ENCODE data around the gene CLEC4E. TPM values are rescaled to one million over a fixed set of nuclear protein-coding genes. Genes with fewer than 3 reads are reported as not detected.
"Not testable (repeated sequence)": the region's sequence is repeated elsewhere in the genome, so short reads cannot be mapped to it uniquely, and the experiment has no call there.

The CLEC4E gene
- total RNA-seq, result 0.41 and 0.58 TPM in 2 replicates

- not testable (repeated sequence) for DNase-seq (ENCODE audit: extremely low read depth, low read depth, low spot score)
These were observed at the start of gene CLEC4E for GRCh38 chr12:8540831-8541230. Gene CLEC4E (minus strand): TSS chr12:8540905. CDS start chr12:8540797, 108 bp downstream.

- DNase-seq (ENCODE audit: extremely low read depth, low read depth, low spot score), result no peak
These were observed 49.0 kb upstream of the CLEC4E start for GRCh38 chr12:8589679-8590078.

GRCh38 chr12:8584478-8584877 is 43.8 kb upstream of the CLEC4E start:
- DNase-seq (ENCODE audit: extremely low read depth, low read depth, low spot score), result not testable (repeated sequence)

- no peak for DNase-seq (ENCODE audit: extremely low read depth, low read depth, low spot score)
These were observed 43.3 kb upstream of the CLEC4E start for GRCh38 chr12:8584004-8584403.

- no peak for DNase-seq (ENCODE audit: extremely low read depth, low read depth, low spot score)
These were observed 40.5 kb upstream of the CLEC4E start for GRCh38 chr12:8581098-8581784.

- DNase-seq (ENCODE audit: extremely low read depth, low read depth, low spot score), result no peak
These were observed 37.2 kb upstream of the CLEC4E start for GRCh38 chr12:8577879-8578278.

GRCh38 chr12:8572507-8572906 is 31.8 kb upstream of the CLEC4E start:
- DNase-seq (ENCODE audit: extremely low read depth, low read depth, low spot score), result no peak

GRCh38 chr12:8566525-8566924 is 25.8 kb upstream of the CLEC4E start:
- no peak for DNase-seq (ENCODE audit: extremely low read depth, low read depth, low spot score)

GRCh38 chr12:8566052-8566451 is 25.3 kb upstream of the CLEC4E start:
- not testable (repeated sequence) for DNase-seq (ENCODE audit: extremely low read depth, low read depth, low spot score)

GRCh38 chr12:8564656-8565055 is 24.0 kb upstream of the CLEC4E start:
- DNase-seq (ENCODE audit: extremely low read depth, low read depth, low spot score), result no peak

- DNase-seq (ENCODE audit: extremely low read depth, low read depth, low spot score), result no peak
These were observed 22.7 kb upstream of the CLEC4E start for GRCh38 chr12:8563356-8563755.

GRCh38 chr12:8562310-8562709 is 21.6 kb upstream of the CLEC4E start:
- DNase-seq (ENCODE audit: extremely low read depth, low read depth, low spot score), result no peak

GRCh38 chr12:8561011-8561410 is 20.3 kb upstream of the CLEC4E start:
- no peak for DNase-seq (ENCODE audit: extremely low read depth, low read depth, low spot score)

GRCh38 chr12:8559676-8560075 is 19.0 kb upstream of the CLEC4E start:
- no peak for DNase-seq (ENCODE audit: extremely low read depth, low read depth, low spot score)

- no peak for DNase-seq (ENCODE audit: extremely low read depth, low read depth, low spot score)
These were observed 15.9 kb upstream of the CLEC4E start for GRCh38 chr12:8556531-8557097.

- peak; percentile 54 for DNase-seq (ENCODE audit: extremely low read depth, low read depth, low spot score)
These were observed 13.9 kb upstream of the CLEC4E start for GRCh38 chr12:8554451-8555195.

GRCh38 chr12:8553088-8553627 is 12.5 kb upstream of the CLEC4E start:
- DNase-seq (ENCODE audit: extremely low read depth, low read depth, low spot score), result no peak

- no peak for DNase-seq (ENCODE audit: extremely low read depth, low read depth, low spot score)
These were observed 8.7 kb upstream of the CLEC4E start for GRCh38 chr12:8549381-8549780.

GRCh38 chr12:8548192-8548591 is 7.5 kb upstream of the CLEC4E start:
- DNase-seq (ENCODE audit: extremely low read depth, low read depth, low spot score), result no peak

- no peak for DNase-seq (ENCODE audit: extremely low read depth, low read depth, low spot score)
These were observed 6.9 kb upstream of the CLEC4E start for GRCh38 chr12:8547645-8548044.

- DNase-seq (ENCODE audit: extremely low read depth, low read depth, low spot score), result no peak
These were observed 5.9 kb upstream of the CLEC4E start for GRCh38 chr12:8546591-8546990.

GRCh38 chr12:8544295-8544694 is 3.6 kb upstream of the CLEC4E start:
- DNase-seq (ENCODE audit: extremely low read depth, low read depth, low spot score), result peak; percentile 37

Measured in glomerular endothelial cell (primary cell).